H1 (cell line): ENCODE results near the gene TMEM223. TPM values are rescaled to one million over a fixed set of nuclear protein-coding genes. Genes with fewer than 3 reads are reported as not detected.

Experiments used
- CTCF ChIA-PET: fragments of 300-600 bp; sonication (Branson Sonifier 250); formaldehyde crosslinking; loops from one replicate; lab custom pipeline; 2021; ENCODE audit not compliant: partially characterized antibody; lab: Charles Lee
- POLR2A ChIA-PET: fragments of 300-600 bp; sonication (Branson Sonifier 250); formaldehyde crosslinking; loops from one replicate; lab custom pipeline; 2021; ENCODE audit warnings: inconsistent platforms; ENCODE audit not compliant: partially characterized antibody; lab: Charles Lee
- DNase-seq, 2 experiments: peaks; one replicate each; pipeline versions ENCODE4 v3.0.0 to v3.0.0-alpha.2; 2010 to 2022; ENCODE audit warnings: low spot score in 2 of 2, low read depth in 1 of 2, mixed read lengths in 1 of 2
- FAIRE-seq: peaks from 2 replicates; lab custom pipeline; 2011; peaks lifted over from hg19 to GRCh38; lab: Jason Lieb, UNC
- H2AFZ ChIP-seq: 2 replicates; pipeline ENCODE4 v1.8.1; 2012; ENCODE audit warnings: low read length, inconsistent platforms
- H2AK5ac ChIP-seq: 2 replicates; pipeline ENCODE4 v1.6.1; 2013; ENCODE audit warnings: low read depth, low read length
- H2BK120ac ChIP-seq: replicated peaks from 2 replicates; pipeline ENCODE3; 2013; ENCODE audit warnings: low read depth, low read length, inconsistent platforms
- H2BK12ac ChIP-seq: 2 replicates; pipeline ENCODE4 v1.6.1; 2013; ENCODE audit warnings: low read depth, low read length
- H2BK15ac ChIP-seq: 2 replicates; pipeline ENCODE4 v1.6.1; 2013; ENCODE audit warnings: low read length
- H2BK20ac ChIP-seq: 2 replicates; pipeline ENCODE4 v1.6.1; 2013; ENCODE audit warnings: low read length
- H2BK5ac ChIP-seq: 2 replicates; pipeline ENCODE4 v1.6.1; 2013; ENCODE audit warnings: low read depth, low read length
- H3K14ac ChIP-seq: 2 replicates; pipeline ENCODE4 v1.6.1; 2013; ENCODE audit warnings: inconsistent platforms; ENCODE audit not compliant: insufficient read length
- H3K18ac ChIP-seq: 2 replicates; pipeline ENCODE4 v1.6.1; 2013; ENCODE audit warnings: low read length; ENCODE audit errors: extremely low read depth
- H3K23ac ChIP-seq: 2 replicates; pipeline ENCODE4 v1.6.1; 2013; ENCODE audit warnings: inconsistent platforms; ENCODE audit not compliant: insufficient read length
- H3K23me2 ChIP-seq: 2 replicates; pipeline ENCODE4 v1.6.1; 2013; ENCODE audit warnings: low read depth, low read length
- H3K27ac ChIP-seq: 2 replicates; pipeline ENCODE4 v1.6.1; 2011; ENCODE audit warnings: low read depth, low read length, inconsistent platforms
- H3K27me3 ChIP-seq, 4 experiments: replicated peaks in 1 of 4; 1 replicate in 1 of 4; 2 replicates in 3 of 4; pipeline versions ENCODE4 v1.6.1 to v1.8.1; 2011 to 2013; ENCODE audit warnings: low read length in 3 of 4, mild to moderate bottlenecking in 3 of 4, inconsistent platforms in 2 of 4, mixed read lengths in 2 of 4, moderate library complexity in 1 of 4; ENCODE audit not compliant: control insufficient read depth in 3 of 4, insufficient read depth in 3 of 4; ENCODE audit errors: extremely low read depth in 1 of 4
- H3K36me3 ChIP-seq, 4 experiments: 2 replicates each; pipeline versions ENCODE4 v1.6.1 to v1.8.1; 2011 to 2013; ENCODE audit warnings: mild to moderate bottlenecking in 4 of 4, low read length in 3 of 4, moderate library complexity in 2 of 4, control low read depth in 1 of 4, inconsistent platforms in 1 of 4; ENCODE audit not compliant: insufficient read depth in 4 of 4, control insufficient read depth in 2 of 4
- H3K4ac ChIP-seq: replicated peaks from 2 replicates; pipeline ENCODE3; 2013; ENCODE audit warnings: low read length, low read depth, mixed read lengths, inconsistent platforms; ENCODE audit not compliant: insufficient read length
- H3K4me1 ChIP-seq, 4 experiments: replicated peaks in 1 of 4; 1 replicate in 1 of 4; 2 replicates in 3 of 4; pipeline versions ENCODE4 v1.6.1 to v1.8.1; 2011 to 2013; ENCODE audit warnings: low read length in 3 of 4, inconsistent platforms in 2 of 4, mixed read lengths in 1 of 4; ENCODE audit not compliant: insufficient read depth in 4 of 4, control insufficient read depth in 3 of 4
- H3K4me2 ChIP-seq, 2 experiments: 2 replicates each; pipeline versions ENCODE4 v1.6.1 to v1.8.1; 2011 to 2013; ENCODE audit warnings: low read depth in 2 of 2, low read length in 2 of 2, control low read depth in 1 of 2, inconsistent platforms in 1 of 2, mild to moderate bottlenecking in 1 of 2; ENCODE audit not compliant: insufficient read depth in 1 of 2
- H3K4me3 ChIP-seq, 4 experiments: fragments of 200-600, 300-600 bp in 1 of 4; sonication (generic), shearing (Covaris generic), sonication (Bioruptor Twin) in 1 of 4; 2 replicates each; pipeline versions ENCODE4 v1.5.1 to v1.8.1; 2011 to 2016; ENCODE audit warnings: low read length in 4 of 4, low read depth in 3 of 4, control low read depth in 2 of 4, inconsistent platforms in 2 of 4, mild to moderate bottlenecking in 2 of 4, mixed read lengths in 1 of 4, moderate library complexity in 1 of 4; ENCODE audit not compliant: insufficient read depth in 2 of 4; ENCODE audit errors: extremely low read depth in 1 of 4
- H3K56ac ChIP-seq: replicated peaks from 2 replicates; pipeline ENCODE3; 2013; ENCODE audit warnings: low read depth, mild to moderate bottlenecking, mixed read lengths, low read length, inconsistent platforms; ENCODE audit not compliant: insufficient read length
- H3K79me1 ChIP-seq: 2 replicates; pipeline ENCODE4 v1.6.1; 2013; ENCODE audit warnings: low read depth, low read length, control low read depth
- H3K79me2 ChIP-seq, 2 experiments: 2 replicates each; pipeline versions ENCODE4 v1.6.1 to v1.8.1; 2012 to 2013; ENCODE audit warnings: low read length in 2 of 2, mild to moderate bottlenecking in 2 of 2, inconsistent platforms in 1 of 2; ENCODE audit not compliant: insufficient read depth in 2 of 2, control insufficient read depth in 1 of 2
- H3K9ac ChIP-seq, 4 experiments: replicated peaks in 1 of 4; 1 replicate in 1 of 4; 2 replicates in 3 of 4; pipeline versions ENCODE4 v1.6.1 to v1.8.1; 2011 to 2013; ENCODE audit warnings: low read depth in 3 of 4, low read length in 3 of 4, control low read depth in 2 of 4, mild to moderate bottlenecking in 2 of 4, moderate library complexity in 2 of 4, inconsistent platforms in 1 of 4; ENCODE audit errors: extremely low read depth in 1 of 4
- H3K9me3 ChIP-seq, 2 experiments: 2 replicates each; pipeline versions ENCODE4 v1.6.1 to v1.8.1; 2012 to 2013; ENCODE audit warnings: mild to moderate bottlenecking in 2 of 2, moderate library complexity in 2 of 2, control low read depth in 1 of 2, inconsistent platforms in 1 of 2, low read depth in 1 of 2, low read length in 1 of 2, mixed read lengths in 1 of 2; ENCODE audit not compliant: insufficient read depth in 2 of 2
- H4K20me1 ChIP-seq, 2 experiments: replicated peaks in 1 of 2; 2 replicates each; pipeline versions ENCODE3 to v1.8.1; 2011 to 2013; ENCODE audit warnings: inconsistent platforms in 2 of 2, low read length in 2 of 2, mild to moderate bottlenecking in 1 of 2; ENCODE audit not compliant: insufficient read depth in 2 of 2, control insufficient read depth in 1 of 2
- H4K5ac ChIP-seq: 2 replicates; pipeline ENCODE4 v1.6.1; 2013; ENCODE audit warnings: low read length, low read depth, mixed read lengths, inconsistent platforms; ENCODE audit not compliant: insufficient read length
- H4K8ac ChIP-seq: 2 replicates; pipeline ENCODE4 v1.8.0; 2013; ENCODE audit warnings: mild to moderate bottlenecking, moderate library complexity, low read length, inconsistent platforms; ENCODE audit not compliant: insufficient read depth; ENCODE audit errors: extremely low read depth
- H4K91ac ChIP-seq: replicated peaks from 2 replicates; pipeline ENCODE3; 2013; ENCODE audit warnings: low read length, mixed read lengths, inconsistent platforms; ENCODE audit not compliant: insufficient read length
- CBX5 ChIP-seq: fragments of 300-800, 300-1000 bp; sonication (generic); IDR thresholded peaks from 2 replicates; pipeline ENCODE4 v1.7.1; 2016; ENCODE audit warnings: antibody characterized with exemption, low read length, low read depth
- KDM4A ChIP-seq: IDR thresholded peaks from one replicate; pipeline ENCODE4 v1.7.1; 2012; ENCODE audit warnings: low read depth, mild to moderate bottlenecking, moderate library complexity, low read length, inconsistent platforms; ENCODE audit not compliant: severe bottlenecking
- SP2 ChIP-seq: IDR thresholded peaks from 2 replicates; pipeline ENCODE4 v1.6.1; 2012; ENCODE audit warnings: mild to moderate bottlenecking, low read length, inconsistent platforms
- SP4 ChIP-seq: IDR thresholded peaks from 2 replicates; pipeline ENCODE4 v1.6.1; 2012; ENCODE audit warnings: low read length, inconsistent platforms
- TAF1 ChIP-seq: IDR thresholded peaks from 2 replicates; pipeline ENCODE4 v1.6.1; 2011; ENCODE audit warnings: mild to moderate bottlenecking, low read depth, low read length
- YY1 ChIP-seq: IDR thresholded peaks from 2 replicates; pipeline ENCODE4 v1.6.1; 2011; ENCODE audit warnings: low read depth, mild to moderate bottlenecking, low read length
- WGBS, 2 experiments: shearing (Covaris generic) in 1 of 2; methylation state at CpG; one replicate each; pipeline versions ENCODE4 v1.1.6 to v1.1.7; 2013 to 2015; ENCODE audit warnings: low lambda C conversion rate in 2 of 2, mixed read lengths in 2 of 2, inconsistent platforms in 1 of 2, low coverage in 1 of 2, missing lambda C conversion rate in 1 of 2; ENCODE audit not compliant: insufficient replicate concordance in 2 of 2, insufficient coverage in 1 of 2, insufficient read length in 1 of 2; ENCODE audit errors: extremely low coverage in 1 of 2, missing lambda C conversion rate in 1 of 2; 5-methylcytosine and 5-hydroxymethylcytosine counted together
- polyA plus RNA-seq, 7 experiments: library from polyadenylated mRNA; depleted of rRNA in 3 of 7; stranded (reverse) in 5 of 7; unstranded in 2 of 7; fragments of >200 nt in 5 of 7; fragments of 200-250 nt in 2 of 7; gene quantifications; 1 replicate in 5 of 7; 2 replicates in 1 of 7; 4 replicates in 1 of 7; pipeline versions ENCODE4 v1.2.1 to v1.2.3, GENCODE V29; 2011 to 2013; ENCODE audit warnings: missing spikeins in 2 of 7, mixed read lengths in 2 of 7
- total RNA-seq: library from RNA; stranded (reverse); fragmentation: NEBNext Ultra II Directional; extraction: Animal tissue kit (Norgen Biotek cat#: 25700); gene quantifications from 2 replicates; pipeline ENCODE4 v1.2.1, GENCODE V29; 2021
- TF ChIP-seq, protein P1 (sequence below), 3 experiments: IDR thresholded peaks; 1 replicate in 2 of 3; 2 replicates in 1 of 3; pipeline versions ENCODE4 v1.5.1 to v1.6.1; 2011; ENCODE audit warnings: low read length in 3 of 3, mild to moderate bottlenecking in 3 of 3, inconsistent platforms in 2 of 3, low read depth in 1 of 3, moderate library complexity in 1 of 3; ENCODE audit not compliant: insufficient read depth in 1 of 3; ENCODE audit errors: control extremely low read depth in 1 of 3
- TF ChIP-seq, protein P2 (sequence below): IDR thresholded peaks from 2 replicates; pipeline ENCODE4 v1.6.1; 2012; ENCODE audit warnings: inconsistent platforms

TMEM223 gene
- total and polyA plus RNA-seq, 2 of the 8 experiments (the other 6 are each of a cell fraction or from before 2014, with no cell fraction given): 22.9 to 64.1 TPM

DNA sequence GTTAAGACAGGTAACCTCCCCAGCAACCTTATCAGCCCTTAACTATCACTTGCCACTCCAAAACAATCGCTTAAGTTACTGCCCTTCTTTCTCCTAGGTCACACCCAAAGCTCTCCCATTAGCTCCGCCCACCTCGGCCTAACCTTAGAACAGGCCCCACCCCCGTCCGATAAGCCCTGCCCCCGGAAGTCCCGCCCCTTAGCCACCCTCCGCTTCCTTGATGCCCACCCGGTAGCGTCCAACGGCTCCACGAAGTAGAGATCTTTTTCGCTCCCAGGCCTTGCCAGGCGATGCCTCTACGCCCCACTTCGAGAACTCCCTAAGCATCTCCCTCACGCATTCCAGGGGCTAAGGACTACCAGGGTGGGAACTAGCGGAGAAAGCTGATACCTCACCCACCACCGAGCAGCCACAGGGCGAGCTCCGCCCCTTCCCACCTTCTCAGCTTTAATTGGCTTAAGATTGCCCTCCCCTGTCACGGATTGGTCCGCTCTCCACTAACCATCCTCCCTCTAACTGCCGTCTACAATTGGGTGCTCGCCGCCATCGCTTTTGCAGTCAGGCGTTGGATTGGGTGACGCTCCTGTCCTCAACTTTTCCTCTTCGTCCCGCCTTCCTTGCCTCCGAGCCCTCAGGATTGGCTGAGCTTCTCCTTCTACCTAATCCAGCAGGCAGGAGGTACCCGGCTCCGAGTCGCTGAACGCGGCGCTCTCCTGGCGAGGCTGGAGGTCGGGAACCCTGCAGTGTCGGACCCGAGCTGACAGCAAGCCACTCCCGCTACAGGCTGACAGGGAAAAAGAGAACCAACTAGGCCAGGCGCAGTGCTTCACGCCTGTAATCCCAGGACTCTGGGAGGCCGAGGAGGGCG, 37.8 kb downstream of the TMEM223 start, which contains the start of gene ZBTB3:
Gene ZBTB3, minus strand, starts transcription at position 425 of the 868 bp plus-strand sequence. CDS start 496 bp downstream, outside the sequence.
- Histone ChIP-seq H3K4ac (no peak within 1 kb of the TSS), H3K36me3 (peaks cover 14 to 33% (median 17%) of the 10 kb centered on the region in 4 experiments)
- 3% methylated on average over 42 of the region's 47 CpGs; no CpG with 5 or more reads in 1 of the 2 experiments for WGBS, 2 experiments
- TF ChIP-seq, protein P1, sequence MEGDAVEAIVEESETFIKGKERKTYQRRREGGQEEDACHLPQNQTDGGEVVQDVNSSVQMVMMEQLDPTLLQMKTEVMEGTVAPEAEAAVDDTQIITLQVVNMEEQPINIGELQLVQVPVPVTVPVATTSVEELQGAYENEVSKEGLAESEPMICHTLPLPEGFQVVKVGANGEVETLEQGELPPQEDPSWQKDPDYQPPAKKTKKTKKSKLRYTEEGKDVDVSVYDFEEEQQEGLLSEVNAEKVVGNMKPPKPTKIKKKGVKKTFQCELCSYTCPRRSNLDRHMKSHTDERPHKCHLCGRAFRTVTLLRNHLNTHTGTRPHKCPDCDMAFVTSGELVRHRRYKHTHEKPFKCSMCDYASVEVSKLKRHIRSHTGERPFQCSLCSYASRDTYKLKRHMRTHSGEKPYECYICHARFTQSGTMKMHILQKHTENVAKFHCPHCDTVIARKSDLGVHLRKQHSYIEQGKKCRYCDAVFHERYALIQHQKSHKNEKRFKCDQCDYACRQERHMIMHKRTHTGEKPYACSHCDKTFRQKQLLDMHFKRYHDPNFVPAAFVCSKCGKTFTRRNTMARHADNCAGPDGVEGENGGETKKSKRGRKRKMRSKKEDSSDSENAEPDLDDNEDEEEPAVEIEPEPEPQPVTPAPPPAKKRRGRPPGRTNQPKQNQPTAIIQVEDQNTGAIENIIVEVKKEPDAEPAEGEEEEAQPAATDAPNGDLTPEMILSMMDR (IDR thresholded peaks at IDR 0.05; ENCODE audit: control extremely low read depth in 1 of 3, insufficient read depth in 1 of 3, low read depth in 1 of 3, low read length in 3 of 3): no peak
- TF ChIP-seq KDM4A (peak; percentile 79), SP4 (peak; percentile 81), TAF1 (peak; percentile 31; the same call in 1 of the 2 replicates), YY1 (no peak; the same call in 1 of the 2 replicates), CBX5 (no peak), SP2 (peak; percentile 89)
- TF ChIP-seq, protein P2, sequence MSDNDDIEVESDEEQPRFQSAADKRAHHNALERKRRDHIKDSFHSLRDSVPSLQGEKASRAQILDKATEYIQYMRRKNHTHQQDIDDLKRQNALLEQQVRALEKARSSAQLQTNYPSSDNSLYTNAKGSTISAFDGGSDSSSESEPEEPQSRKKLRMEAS: peak; percentile 59

More for the DNA sequence above, 37.8 kb downstream of the TMEM223 start, which contains the start of gene ZBTB3:
- H4K20me1 ChIP-seq: peaks cover 14 to 19% of the 10 kb centered on the region in 2 experiments
- no peak within 1 kb of the TSS for H2BK20ac ChIP-seq
- H2BK120ac ChIP-seq: no peak within 1 kb of the TSS
- H2BK5ac ChIP-seq: peak within 1 kb of the TSS; percentile 96
- peak within 1 kb of the TSS; percentile 82; the same call in 1 of the 2 replicates for H2BK12ac ChIP-seq
- H3K79me1 ChIP-seq: peaks cover 16% of the 10 kb centered on the region
- peak within 1 kb of the TSS; percentile 98; the same call in 1 of the 2 replicates for H4K8ac ChIP-seq
- H3K4me3 ChIP-seq: peak within 1 kb of the TSS; percentile 74 to 89 (median 82)
- H3K14ac ChIP-seq: no peak within 1 kb of the TSS
- CTCF ChIA-PET: interaction anchor here (0.6 to 5.4 kb wide), 14 partner anchors 8 to 160 kb away, joined by 3 to 48 read pairs (median 4); partner anchors contain the start of genes HNRNPUL2, POLR2G, TAF6L and TMEM179B
- H3K4me2 ChIP-seq: peak within 1 kb of the TSS; percentile 63 to 82
- POLR2A ChIA-PET: interaction anchor here (0.7 to 16.9 kb wide), 32 partner anchors 8 to 180 kb away, joined by 3 to 192 read pairs (median 6); partner anchors contain the start of genes BSCL2, C11orf98, CSKMT and EEF1G
- peak within 1 kb of the TSS; percentile 99 for H3K18ac ChIP-seq
- peak within 1 kb of the TSS; percentile 60 to 95 (median 86) for H3K9ac ChIP-seq
- H3K23me2 ChIP-seq: no peaks in the 10 kb centered on the region; the same call in 1 of the 2 replicates
- H3K4me1 ChIP-seq: peaks cover 4 to 9% (median 6%) of the 10 kb centered on the region in 4 experiments
- no peak within 1 kb of the TSS for H2AK5ac ChIP-seq
- H2AFZ ChIP-seq: peak within 1 kb of the TSS; percentile 99
- peak; percentile 97 to 99 for DNase-seq
- peak within 1 kb of the TSS; percentile 98 for H4K5ac ChIP-seq
- no peaks in the 10 kb centered on the region for H3K9me3 ChIP-seq
- H3K56ac ChIP-seq: peak within 1 kb of the TSS; percentile 39
- H3K23ac ChIP-seq: no peak within 1 kb of the TSS
- H4K91ac ChIP-seq: peak within 1 kb of the TSS; percentile 57
- FAIRE-seq: peak; percentile 90
- peak within 1 kb of the TSS; percentile 86 for H3K27ac ChIP-seq
- no peaks in the 10 kb centered on the region for H3K27me3 ChIP-seq
- no peak within 1 kb of the TSS for H2BK15ac ChIP-seq
- H3K79me2 ChIP-seq: peaks cover 10 to 55% of the 10 kb centered on the region in 2 experiments
